Measurements from ENCODE around the gene TECPR1.

DNA sequence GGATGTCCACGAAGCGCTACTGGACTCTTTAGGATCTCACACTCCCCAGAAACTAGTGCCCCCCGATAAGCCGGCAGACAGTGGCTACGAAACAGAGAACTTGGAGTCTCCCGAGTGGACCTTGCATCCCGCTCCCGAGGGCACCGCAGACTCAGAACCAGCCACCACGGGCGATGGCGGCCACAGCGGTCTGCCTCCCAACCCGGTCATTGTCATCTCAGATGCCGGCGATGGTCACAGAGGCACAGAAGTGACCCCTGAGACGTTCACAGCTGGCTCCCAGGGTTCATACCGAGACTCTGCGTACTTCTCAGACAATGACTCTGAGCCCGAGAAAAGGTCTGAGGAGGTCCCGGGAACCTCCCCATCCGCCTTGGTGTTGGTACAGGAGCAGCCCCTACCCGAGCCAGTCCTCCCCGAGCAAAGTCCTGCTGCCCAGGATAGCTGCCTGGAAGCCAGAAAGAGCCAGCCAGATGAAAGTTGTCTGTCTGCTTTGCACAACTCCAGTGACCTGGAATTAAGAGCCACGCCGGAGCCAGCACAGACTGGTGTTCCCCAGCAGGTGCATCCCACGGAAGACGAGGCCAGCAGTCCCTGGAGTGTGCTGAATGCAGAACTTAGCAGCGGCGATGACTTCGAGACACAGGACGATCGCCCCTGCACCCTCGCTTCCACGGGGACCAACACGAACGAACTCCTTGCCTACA lies 58.4 kb downstream of the TECPR1 start:
- TF ChIP-seq CEBPB (IDR thresholded peaks at IDR 0.05), result no peak
- TF ChIP-seq EGR1 (IDR thresholded peaks at IDR 0.05), result no peak
- TF ChIP-seq RAD21 (IDR thresholded peaks at IDR 0.05; ENCODE audit: low read depth), result no peak
- no peak for TF ChIP-seq TAF1 (IDR thresholded peaks at IDR 0.05; ENCODE audit: low read depth)
- no peak for TF ChIP-seq EP300 (IDR thresholded peaks at IDR 0.05; ENCODE audit: borderline replicate concordance)
- no peak for TF ChIP-seq TCF12 (IDR thresholded peaks at IDR 0.05; ENCODE audit: low read depth)
- no peak for TF ChIP-seq CREB1 (IDR thresholded peaks at IDR 0.05; ENCODE audit: low read depth)
- TF ChIP-seq YY1 (IDR thresholded peaks at IDR 0.05; ENCODE audit: low read depth), result no peak
- TF ChIP-seq, protein P1, sequence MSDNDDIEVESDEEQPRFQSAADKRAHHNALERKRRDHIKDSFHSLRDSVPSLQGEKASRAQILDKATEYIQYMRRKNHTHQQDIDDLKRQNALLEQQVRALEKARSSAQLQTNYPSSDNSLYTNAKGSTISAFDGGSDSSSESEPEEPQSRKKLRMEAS (IDR thresholded peaks at IDR 0.05), result no peak
- no peak for TF ChIP-seq FOXM1 (IDR thresholded peaks at IDR 0.05; ENCODE audit: borderline replicate concordance, low read depth)
- no peak for TF ChIP-seq NFIC (IDR thresholded peaks at IDR 0.05)

Data from Ishikawa (cell line).